ENCODE measurements around the gene MROH9.

DNA sequence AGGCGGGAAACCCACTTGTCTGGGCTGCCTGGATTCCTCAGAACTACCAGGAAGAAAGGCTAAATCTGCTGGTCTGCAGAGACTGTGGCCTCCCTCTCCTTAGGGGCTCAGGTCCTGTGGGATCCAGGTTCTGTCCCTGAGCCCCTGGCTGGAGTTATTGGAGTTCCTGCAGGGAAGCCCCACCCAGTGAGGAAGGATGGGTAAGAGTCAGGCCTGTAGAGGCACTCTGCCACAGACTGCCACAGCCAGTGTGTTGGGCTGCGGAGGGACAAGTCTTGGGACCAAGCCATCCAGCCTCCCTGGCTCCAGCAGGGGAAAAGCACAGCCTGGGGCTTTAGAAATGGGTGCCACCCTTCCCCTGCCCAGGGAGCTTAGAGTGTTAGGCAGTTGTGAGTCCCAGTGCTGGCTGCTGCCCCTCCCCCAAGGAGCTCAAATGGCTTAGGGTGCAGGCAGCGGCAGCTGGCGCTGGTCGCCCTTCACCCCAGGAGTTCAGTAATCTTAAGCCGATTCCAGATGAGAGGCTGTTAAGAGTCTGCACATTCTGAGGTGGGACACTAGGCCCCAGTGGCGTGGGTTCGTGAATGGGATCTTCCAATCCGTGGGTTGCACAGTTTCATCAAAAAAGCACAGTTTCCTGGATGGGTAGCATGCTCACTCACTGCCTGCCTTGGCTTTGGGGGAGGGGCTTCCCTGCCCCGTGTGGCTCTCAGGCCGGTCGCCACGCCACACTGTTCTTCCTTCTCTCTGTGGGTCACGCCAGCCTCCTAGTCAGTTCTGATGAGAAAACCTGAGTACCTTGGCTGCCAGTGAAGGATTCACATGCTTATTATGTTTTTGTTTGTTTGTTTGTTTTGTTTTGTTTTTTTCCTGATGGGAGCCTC, 97.7 kb downstream of the MROH9 start:
- no peak for TF ChIP-seq POLR2AphosphoS5 (IDR thresholded peaks at IDR 0.05)
- TF ChIP-seq, protein P1, sequence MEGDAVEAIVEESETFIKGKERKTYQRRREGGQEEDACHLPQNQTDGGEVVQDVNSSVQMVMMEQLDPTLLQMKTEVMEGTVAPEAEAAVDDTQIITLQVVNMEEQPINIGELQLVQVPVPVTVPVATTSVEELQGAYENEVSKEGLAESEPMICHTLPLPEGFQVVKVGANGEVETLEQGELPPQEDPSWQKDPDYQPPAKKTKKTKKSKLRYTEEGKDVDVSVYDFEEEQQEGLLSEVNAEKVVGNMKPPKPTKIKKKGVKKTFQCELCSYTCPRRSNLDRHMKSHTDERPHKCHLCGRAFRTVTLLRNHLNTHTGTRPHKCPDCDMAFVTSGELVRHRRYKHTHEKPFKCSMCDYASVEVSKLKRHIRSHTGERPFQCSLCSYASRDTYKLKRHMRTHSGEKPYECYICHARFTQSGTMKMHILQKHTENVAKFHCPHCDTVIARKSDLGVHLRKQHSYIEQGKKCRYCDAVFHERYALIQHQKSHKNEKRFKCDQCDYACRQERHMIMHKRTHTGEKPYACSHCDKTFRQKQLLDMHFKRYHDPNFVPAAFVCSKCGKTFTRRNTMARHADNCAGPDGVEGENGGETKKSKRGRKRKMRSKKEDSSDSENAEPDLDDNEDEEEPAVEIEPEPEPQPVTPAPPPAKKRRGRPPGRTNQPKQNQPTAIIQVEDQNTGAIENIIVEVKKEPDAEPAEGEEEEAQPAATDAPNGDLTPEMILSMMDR (IDR thresholded peaks at IDR 0.05) = no peak
- TF ChIP-seq POLR2A (IDR thresholded peaks at IDR 0.05) = no peak

All from suprapubic skin (tissue), 4 donors.